ENCODE measurements around the gene TMEM131L. TPM values are rescaled to one million over a fixed set of nuclear protein-coding genes. Genes with fewer than 3 reads are reported as not detected.
A peak's percentile ranks its signal among the peaks of the same experiment; 100 is the strongest.

TMEM131L gene
- total RNA-seq, 2 donors from 2014 or later, result 22.2 to 25.6 TPM

DNA sequence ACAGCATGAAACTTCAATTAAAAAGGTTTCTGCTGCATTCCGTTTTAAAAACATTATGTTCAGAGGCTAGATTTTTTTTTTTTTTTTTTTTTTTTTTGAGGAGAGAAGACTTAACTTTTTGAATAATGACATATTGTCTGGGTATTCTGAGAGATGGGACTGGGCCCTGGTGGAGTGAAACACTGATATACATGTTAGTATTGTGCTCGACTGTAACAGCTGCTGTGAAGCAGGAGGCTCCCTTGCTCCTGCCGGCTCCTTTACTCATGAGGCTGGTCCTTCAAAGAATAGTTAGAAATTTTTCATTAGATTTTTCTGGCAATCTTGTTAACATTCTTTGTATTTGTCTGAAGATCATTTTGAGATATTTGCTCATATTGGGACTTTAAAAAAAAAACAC, 73.3 kb downstream of the TMEM131L start:
- Histone ChIP-seq H3K36me3 (no peaks in the 10 kb centered on the region), H3K27ac (peak overlapping the region; percentile 81 to 83), H3K4me1 (ENCODE audit: control insufficient read depth in 1 of 2, low read depth in 2 of 2) (peaks cover 17 to 58% of the 10 kb centered on the region in 2 donors), H3K27me3 (replicated peaks; ENCODE audit: insufficient read depth) (no peaks in the 10 kb centered on the region), H3K4me3 (peak overlapping the region; percentile 65), H3K9me3 (no peaks in the 10 kb centered on the region)
- TF ChIP-seq, protein P1, sequence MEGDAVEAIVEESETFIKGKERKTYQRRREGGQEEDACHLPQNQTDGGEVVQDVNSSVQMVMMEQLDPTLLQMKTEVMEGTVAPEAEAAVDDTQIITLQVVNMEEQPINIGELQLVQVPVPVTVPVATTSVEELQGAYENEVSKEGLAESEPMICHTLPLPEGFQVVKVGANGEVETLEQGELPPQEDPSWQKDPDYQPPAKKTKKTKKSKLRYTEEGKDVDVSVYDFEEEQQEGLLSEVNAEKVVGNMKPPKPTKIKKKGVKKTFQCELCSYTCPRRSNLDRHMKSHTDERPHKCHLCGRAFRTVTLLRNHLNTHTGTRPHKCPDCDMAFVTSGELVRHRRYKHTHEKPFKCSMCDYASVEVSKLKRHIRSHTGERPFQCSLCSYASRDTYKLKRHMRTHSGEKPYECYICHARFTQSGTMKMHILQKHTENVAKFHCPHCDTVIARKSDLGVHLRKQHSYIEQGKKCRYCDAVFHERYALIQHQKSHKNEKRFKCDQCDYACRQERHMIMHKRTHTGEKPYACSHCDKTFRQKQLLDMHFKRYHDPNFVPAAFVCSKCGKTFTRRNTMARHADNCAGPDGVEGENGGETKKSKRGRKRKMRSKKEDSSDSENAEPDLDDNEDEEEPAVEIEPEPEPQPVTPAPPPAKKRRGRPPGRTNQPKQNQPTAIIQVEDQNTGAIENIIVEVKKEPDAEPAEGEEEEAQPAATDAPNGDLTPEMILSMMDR (IDR thresholded peaks at IDR 0.05), result no peak
- no peak for ATAC-seq (ENCODE audit: insufficient number of reproducible peaks, low FRiP score, low read depth)
- DNase-seq (ENCODE audit: low spot score), result no peak

DNA sequence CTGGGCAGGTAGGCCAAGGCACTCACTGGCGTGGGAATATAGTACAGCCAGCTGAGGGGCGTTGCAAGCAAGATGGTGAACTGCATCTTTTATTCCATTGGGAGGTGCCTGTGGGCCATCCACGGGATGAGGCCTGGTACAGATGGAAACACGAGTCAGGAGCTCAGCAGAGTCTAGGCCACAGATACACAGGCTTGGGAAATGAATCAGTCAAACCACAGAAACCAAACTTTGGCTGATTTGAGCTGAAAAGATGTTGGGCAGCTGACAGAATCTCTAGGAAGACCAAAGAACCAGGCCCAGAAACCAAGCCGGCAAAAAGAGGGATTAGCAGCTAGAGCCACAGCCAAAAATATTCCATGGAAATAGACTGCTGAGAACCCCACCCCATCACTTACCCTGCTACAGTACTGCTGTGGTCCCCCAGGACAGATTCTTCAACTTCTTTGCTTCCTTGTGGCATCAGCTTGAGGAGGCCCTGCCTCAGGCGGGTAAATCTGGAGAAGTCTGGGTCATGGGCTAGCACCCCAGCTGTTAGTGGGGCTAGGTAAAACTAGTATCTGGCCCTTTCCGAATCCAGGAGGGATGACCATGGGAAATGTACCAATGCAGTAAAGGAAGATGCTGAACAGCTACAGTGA, 75.4 kb downstream of the TMEM131L start:
- Histone ChIP-seq H3K4me1 (ENCODE audit: control insufficient read depth in 1 of 2, low read depth in 2 of 2) (peaks cover 19 to 66% of the 10 kb centered on the region in 2 donors), H3K36me3 (no peaks in the 10 kb centered on the region), H3K4me3 (no peak overlapping the region), H3K27ac (peak overlapping the region; percentile 31 to 49), H3K9me3 (no peaks in the 10 kb centered on the region), H3K27me3 (replicated peaks; ENCODE audit: insufficient read depth) (no peaks in the 10 kb centered on the region)
- TF ChIP-seq, protein P1 (IDR thresholded peaks at IDR 0.05), result no peak
- no peak for DNase-seq (ENCODE audit: low spot score)
- no peak for ATAC-seq (ENCODE audit: insufficient number of reproducible peaks, low FRiP score, low read depth)

DNA sequence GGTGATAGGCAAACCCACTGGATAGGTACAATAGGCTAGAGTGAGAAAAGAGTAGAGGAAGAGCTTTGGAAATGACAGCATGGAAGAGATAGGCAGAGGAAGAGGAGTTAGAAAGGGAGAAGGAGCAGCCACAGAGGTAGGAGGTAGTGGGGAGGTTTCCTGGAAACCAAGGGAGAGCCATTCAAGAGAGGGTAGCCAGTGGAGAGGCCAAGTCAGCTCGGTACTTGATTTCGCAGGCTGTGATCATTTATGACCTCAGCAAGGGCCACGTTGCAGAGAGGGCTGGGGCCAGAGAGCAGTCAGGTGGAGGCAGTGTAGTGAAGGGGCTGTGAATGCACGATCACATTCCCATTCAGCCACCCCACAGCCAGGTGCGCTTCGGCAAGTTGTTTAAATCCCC, 76.0 kb downstream of the TMEM131L start:
- Histone ChIP-seq H3K27ac (peak overlapping the region; percentile 31 to 49), H3K9me3 (no peaks in the 10 kb centered on the region), H3K4me3 (no peak overlapping the region), H3K36me3 (no peaks in the 10 kb centered on the region), H3K4me1 (ENCODE audit: control insufficient read depth in 1 of 2, low read depth in 2 of 2) (peaks cover 19 to 68% of the 10 kb centered on the region in 2 donors), H3K27me3 (replicated peaks; ENCODE audit: insufficient read depth) (no peaks in the 10 kb centered on the region)
- no peak for ATAC-seq (ENCODE audit: insufficient number of reproducible peaks, low FRiP score, low read depth)
- TF ChIP-seq, protein P1 (IDR thresholded peaks at IDR 0.05), result no peak
- no peak for DNase-seq (ENCODE audit: low spot score)

DNA sequence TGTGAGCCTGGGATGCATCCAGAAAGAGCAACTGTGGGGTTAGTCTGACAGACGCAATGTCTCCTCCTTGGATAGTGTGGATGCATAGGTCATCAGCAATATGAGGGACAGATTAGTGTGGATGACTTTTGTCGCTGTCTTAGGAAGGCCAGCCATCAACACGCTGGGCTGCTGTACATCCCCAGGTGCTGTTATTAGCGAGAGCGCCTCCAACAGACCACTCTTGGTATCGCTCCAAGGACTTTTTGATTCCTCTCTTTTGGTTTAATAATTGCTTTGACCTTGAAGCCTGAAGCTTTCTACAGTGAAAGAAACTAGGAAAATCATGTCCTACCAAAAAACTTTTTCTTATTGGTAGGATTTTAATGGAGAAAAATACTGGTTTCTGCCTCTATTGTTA, 76.7 kb downstream of the TMEM131L start:
- DNase-seq (ENCODE audit: low spot score), result no peak
- Histone ChIP-seq H3K36me3 (no peaks in the 10 kb centered on the region), H3K27me3 (replicated peaks; ENCODE audit: insufficient read depth) (no peaks in the 10 kb centered on the region), H3K4me1 (ENCODE audit: control insufficient read depth in 1 of 2, low read depth in 2 of 2) (peaks cover 14 to 61% of the 10 kb centered on the region in 2 donors), H3K27ac (peak overlapping the region in 1 of 2 donors; percentile 37), H3K4me3 (no peak overlapping the region), H3K9me3 (no peaks in the 10 kb centered on the region)
- no peak for ATAC-seq (ENCODE audit: insufficient number of reproducible peaks, low FRiP score, low read depth)
- TF ChIP-seq, protein P1 (IDR thresholded peaks at IDR 0.05), result no peak

DNA sequence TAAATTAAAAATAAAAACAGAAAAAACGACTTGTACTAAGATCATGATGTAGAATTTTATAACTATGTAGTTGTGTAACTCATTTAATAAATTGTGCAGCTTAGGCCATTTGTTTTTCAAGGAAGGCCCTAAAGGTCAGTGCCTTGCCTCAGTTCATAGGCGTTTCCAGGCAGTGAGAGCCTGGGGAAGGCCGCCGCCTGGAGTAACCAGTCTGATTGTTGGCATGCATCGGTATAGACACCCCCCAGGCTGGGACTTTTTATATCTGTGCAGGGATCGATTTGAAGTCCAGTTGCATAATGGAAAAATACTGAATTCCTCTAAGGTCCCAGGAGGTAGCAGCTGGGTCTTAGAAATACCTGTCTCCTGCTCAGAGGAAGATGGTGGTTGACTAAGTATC, 77.2 kb downstream of the TMEM131L start:
- ATAC-seq (ENCODE audit: insufficient number of reproducible peaks, low FRiP score, low read depth) (no peak), DNase-seq (ENCODE audit: low spot score) (no peak)
- Histone ChIP-seq H3K27me3 (replicated peaks; ENCODE audit: insufficient read depth) (no peaks in the 10 kb centered on the region), H3K36me3 (no peaks in the 10 kb centered on the region), H3K27ac (peak overlapping the region; percentile 37 to 62), H3K9me3 (no peaks in the 10 kb centered on the region), H3K4me1 (ENCODE audit: control insufficient read depth in 1 of 2, low read depth in 2 of 2) (peaks cover 11 to 56% of the 10 kb centered on the region in 2 donors), H3K4me3 (no peak overlapping the region)
- TF ChIP-seq, protein P1 (IDR thresholded peaks at IDR 0.05), result no peak

Measured in thoracic aorta (tissue), 2 donors.